Stimulated activated CD4-positive, alpha-beta T cell treated with anti-CD3 and anti-CD28 coated beads, TNF-alpha, amount 100 ng/mL, for 4 hours (primary cell): ENCODE data around the gene ETV3.

Experiments used
- DNase-seq, 3 experiments: peaks; one replicate each; pipeline ENCODE4 v3.0.0-alpha.2; 2020; ENCODE audit warnings: low read depth in 3 of 3

Gene ETV3

DNA sequence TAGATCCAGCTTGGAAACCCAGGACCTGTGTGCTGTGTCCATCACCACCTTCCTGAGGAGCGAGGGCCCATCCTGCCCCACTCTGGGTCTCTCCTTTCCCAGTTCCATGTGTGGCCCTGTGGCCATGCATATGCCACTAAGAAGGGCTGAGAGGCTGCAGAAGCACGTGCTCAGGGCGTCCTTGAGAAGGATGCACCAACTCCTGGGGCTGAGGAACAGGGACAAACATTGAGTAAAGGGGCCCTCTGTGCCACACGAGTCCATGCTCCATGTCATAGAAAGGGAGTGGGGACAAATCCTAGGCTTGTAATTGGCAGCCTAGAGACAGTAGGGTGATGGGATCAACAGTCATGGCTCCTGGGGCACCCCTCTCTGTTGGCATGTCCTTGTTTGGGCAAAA is 47.0 kb downstream of the ETV3 start:
- no peak for DNase-seq

DNA sequence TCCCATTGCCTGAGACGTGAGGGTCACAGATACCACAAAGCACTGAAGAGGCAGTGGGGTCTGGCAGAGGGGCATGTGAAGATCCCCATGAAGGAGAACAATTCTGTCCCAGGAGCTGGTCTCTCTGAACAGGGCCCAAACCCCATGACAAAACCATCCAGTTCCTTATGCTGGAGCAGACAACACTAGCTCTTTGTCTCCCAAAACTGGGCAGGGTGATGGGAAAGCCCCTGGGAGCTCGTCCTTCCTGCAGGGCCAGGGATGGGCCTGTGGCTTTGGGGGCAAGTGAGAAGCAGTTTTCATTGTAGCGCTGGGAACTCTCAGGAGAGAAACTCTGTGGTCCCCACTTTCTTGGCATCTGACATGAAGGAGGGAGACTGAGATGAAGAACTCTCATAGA is 47.4 kb downstream of the ETV3 start:
- DNase-seq: no peak

DNA sequence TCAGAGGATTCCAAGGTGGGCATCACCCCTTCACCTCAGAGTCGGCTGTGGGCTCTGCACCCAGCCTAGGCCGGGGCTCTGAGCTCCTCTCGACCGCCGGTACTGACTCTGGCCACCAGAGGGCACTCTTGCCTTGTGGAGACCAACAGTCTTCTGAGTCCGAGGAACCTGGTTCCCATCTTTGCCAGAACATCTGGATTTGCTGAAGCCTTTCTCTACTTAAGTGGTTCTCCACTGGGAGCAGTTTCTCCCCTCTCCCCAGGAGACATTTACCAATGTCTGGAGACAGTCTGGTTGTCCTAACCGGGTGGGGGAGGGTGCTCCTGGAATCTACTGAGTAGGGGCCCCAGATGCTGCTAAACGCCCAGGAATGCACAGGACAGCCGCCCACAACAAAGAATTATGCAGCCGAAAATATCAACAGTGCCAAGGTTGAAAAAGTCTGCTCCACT is 48.0 kb downstream of the ETV3 start:
- peak; percentile 71 to 85 (median 83) for DNase-seq

DNA sequence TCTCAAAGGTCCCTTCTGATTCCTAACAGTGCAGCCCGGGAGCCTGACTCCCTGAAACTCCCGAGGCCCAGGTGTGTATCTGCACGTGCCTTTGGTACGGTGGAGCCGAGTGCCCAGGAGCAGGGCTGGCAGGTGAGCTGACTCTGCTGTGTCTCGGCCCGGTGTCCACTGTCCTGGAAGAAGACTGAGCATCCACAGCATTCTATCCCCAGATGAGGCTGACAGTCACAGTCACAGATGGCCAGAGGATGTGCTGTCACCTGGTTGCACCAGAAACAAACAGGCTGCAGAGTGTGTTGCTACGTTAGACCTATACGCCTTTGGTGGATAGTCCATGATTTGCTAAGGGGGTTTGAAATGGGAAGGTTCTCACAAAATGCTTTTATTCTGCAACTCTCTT is 48.4 kb downstream of the ETV3 start:
- no peak for DNase-seq

DNA sequence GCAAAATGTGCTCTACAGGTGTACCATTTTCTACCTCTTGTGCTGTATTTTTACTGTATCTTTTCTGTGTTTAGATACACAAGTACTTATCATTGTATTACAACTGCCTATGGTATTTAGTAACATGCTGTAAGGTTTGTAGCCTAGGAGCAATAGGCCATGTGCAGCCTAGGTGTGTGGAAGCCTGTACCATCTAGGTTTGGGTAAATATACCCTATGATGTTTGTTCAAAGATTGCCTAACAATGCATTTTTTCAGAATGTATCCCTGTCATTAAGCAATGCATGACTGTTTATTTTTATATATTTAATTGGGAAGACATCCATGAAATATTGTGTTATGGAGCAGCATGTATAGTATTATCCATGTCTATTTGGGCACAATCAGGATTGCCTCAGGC is 49.6 kb downstream of the ETV3 start:
- DNase-seq: no peak

DNA sequence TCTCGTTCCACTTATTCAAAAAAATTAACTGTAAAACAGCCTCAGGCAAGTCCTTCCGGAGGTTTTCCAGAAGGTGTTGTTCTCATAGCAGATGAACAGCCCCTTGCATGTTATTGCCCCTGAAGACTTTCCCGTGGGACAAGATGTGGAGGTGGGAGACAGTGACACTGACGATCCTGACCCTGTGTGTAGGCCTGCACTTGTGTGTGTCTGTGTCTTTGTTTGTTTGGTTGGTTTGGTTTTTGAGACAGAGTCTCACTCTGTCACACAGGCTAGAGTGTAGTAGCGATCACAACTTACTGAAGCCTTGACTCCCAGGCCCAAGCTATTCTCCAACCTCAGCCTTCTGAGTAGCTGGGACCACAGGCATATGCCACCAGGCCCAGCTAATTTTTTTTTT is 51.2 kb downstream of the ETV3 start:
- no peak for DNase-seq

DNA sequence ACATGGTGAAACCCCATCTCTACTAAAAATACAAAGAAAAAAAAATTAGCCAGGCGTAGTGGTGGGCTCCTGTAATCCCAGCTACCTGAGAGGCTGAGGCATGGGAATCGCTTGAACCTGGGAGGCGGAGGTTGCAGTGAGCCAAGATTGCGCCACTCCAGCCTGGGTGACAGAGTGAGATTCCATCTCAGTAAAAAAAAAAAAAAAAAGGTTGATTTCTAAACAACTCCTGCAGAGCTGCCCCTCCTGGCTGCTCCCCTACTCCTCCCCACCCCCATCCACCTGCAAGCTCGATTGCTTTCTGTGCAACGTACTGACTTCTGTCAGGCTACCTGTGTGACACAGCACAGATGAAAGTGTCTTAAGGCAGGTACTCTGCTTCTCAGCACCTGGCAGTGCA is 51.9 kb downstream of the ETV3 start:
- DNase-seq: no peak

DNA sequence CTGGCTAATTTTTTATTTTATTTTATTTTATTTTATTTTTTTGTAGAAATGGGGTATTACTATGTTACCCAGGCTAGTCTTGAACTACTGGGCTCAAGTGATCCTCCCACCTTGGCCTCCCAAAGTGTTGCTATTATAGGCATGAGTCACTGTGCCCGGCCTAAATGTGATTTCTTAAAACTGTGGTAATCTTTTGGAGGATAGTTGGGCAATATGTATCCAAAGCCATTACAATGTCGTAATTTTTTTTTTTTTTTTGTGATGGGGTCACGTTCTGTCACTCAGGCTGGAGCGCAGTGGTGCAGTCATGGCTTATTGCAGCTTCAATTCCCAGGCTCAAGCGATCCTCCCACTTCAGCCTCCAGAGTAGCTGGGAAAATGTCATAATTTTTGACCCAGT is 52.8 kb downstream of the ETV3 start:
- DNase-seq: no peak

DNA sequence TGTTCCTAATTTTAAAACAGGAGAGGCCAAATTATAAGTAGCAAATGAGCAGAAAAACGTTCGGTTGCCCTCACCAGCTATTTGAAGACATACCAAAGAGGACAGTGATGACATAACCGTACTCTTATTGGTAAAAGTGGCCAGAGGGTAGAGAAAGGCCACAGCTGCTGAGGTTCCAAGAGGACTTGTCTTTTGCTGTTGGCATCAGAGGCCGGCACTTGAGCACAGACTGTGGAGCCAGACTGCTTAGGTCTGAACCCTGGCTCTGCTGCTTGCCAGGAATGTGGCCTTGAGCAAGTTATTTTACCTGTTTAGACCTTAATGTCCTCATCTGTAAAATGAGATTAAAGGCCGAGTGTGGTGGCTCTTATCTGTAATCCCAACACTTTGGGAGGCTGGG is 53.5 kb downstream of the ETV3 start:
- DNase-seq: no peak

DNA sequence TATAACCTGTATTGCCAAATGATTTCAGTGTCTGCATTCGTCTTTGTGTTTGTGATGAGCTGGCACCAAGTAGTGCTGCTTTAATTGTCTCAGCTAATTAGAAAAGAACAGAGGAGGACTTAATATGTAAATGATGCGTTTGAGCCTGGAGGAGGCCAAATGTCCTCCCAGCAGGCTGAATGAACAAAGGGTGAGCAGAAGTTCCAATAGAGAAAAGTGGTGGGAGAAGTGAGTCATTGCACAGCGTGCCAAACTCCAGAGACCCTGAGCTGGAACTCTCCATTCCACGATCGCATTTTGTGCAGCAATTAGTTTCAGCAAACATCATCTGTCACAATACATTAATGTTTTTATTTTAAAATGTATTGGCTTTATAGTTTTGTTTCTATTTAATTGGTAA is 56.5 kb downstream of the ETV3 start:
- no peak for DNase-seq

DNA sequence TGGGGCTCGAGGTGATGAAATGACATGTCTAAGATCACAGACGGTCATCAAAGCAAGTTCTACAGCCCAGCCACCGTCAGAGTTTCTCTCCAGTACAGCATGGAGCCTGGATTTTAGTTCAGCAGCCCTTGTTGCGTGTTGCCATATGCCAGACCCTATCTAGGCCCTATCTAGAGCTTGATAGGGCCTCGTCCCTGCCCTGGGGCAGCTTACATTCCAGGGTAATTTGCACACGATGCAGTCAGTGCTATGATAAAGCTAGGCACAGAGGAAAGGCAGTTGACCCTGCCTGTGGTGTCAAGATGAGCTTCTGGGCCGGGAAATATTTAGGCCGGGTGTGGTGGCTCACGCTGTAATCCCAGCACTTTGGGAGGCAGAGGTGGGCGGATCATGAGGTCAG is 57.5 kb downstream of the ETV3 start:
- DNase-seq: no peak

DNA sequence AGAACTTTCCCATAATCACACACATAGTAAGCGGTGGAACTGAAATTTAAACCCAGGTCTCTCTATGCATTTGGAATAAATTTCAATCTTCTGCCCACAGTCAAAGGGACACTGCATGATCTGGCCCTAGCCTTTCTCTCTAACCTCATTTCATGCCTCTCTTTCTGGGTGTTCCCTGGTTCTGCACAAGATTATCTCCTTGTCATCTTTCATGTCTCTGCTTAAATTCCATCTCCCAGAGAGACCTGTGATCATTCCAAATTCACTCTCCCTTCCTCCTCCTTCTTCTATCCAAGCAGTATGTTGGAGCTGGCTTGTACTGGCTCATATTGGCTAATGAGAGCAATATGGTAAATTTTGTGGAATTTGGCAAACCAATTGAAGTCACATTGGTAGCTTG is 60.8 kb downstream of the ETV3 start:
- DNase-seq: no peak

DNA sequence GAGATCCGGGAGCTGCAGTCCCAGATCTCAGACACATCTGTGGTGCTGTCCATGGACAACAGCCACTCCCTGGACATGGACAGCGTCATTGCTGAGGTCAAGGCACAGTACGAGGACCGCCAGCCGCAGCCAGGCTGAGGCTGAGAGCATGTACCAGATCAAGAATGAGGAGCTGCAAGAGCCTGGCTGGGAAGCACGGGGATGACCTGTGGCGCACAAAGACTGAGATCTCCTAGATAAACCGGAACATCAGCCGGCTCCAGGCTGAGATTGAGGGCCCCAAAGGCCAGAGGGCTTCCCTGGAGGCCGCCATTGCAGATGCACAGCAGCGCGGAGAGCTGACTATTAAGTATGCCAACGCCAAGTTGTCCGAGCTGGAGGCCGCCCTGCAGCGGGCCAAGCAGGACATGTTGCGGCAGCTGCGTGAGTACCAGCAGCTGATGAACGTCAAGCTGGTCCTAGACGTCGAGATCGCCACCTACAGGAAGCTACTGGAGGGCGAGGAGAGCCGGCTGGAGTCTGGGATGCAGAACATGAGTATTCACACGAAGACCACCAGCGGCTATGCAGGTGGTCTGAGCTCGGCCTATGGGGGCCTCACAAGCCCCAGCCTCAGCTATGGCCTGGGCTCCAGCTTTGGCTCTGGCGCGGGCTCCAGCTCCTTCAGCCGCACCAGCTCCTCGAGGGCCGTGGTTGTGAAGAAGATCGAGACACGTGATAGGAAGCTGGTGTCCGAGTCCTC is 64.1 kb downstream of the ETV3 start:
- no peak for DNase-seq
